Endothelial cell of umbilical vein (primary cell): ENCODE data around the gene PIK3R4.

Source experiments
- EZH2 ChIP-seq: IDR thresholded peaks from 2 replicates; pipeline ENCODE4 v1.6.1; 2012; ENCODE audit warnings: borderline replicate concordance, low read depth, mild to moderate bottlenecking, moderate library complexity, low read length, inconsistent platforms; ENCODE audit not compliant: severe bottlenecking
- MYC ChIP-seq: IDR thresholded peaks from one replicate; pipeline ENCODE4 v1.6.1; 2011; ENCODE audit warnings: mild to moderate bottlenecking, low read depth, low read length
- POLR2A ChIP-seq: IDR thresholded peaks from 2 replicates; pipeline ENCODE4 v1.6.1; 2012; ENCODE audit warnings: low read depth, mild to moderate bottlenecking, control low read depth, low read length
- TF ChIP-seq, protein P1 (sequence below), 2 donors: IDR thresholded peaks; 1 replicate in 1 of 2; 2 replicates in 1 of 2; pipeline ENCODE4 v1.5.1; 2011; ENCODE audit warnings: low read length in 2 of 2, mild to moderate bottlenecking in 2 of 2, moderate library complexity in 2 of 2, control low read depth in 1 of 2, inconsistent platforms in 1 of 2, low read depth in 1 of 2; ENCODE audit not compliant: insufficient read depth in 1 of 2; ENCODE audit errors: extremely low read depth in 1 of 2

DNA sequence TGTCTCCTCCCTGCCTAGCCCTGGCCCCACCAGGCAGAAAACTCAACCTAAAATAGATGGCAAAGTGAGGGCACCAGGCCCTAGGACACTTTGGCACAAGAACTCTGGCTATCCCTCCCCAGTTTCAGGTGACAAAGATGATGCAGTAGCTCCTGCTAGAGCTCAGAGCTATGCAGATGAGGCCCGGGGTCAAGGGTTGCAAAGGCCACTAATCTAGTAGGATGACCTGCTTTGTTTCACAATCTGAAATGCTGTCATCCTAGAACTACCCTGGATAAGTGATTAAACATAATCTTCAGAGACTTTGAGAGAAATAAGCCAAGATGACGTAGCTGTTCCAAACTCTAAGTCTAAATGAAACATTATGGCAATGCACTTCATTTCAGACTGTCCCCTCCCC, 24.0 kb upstream of the PIK3R4 start:
- TF ChIP-seq EZH2 (no peak), MYC (no peak), POLR2A (no peak)
- TF ChIP-seq, protein P1, sequence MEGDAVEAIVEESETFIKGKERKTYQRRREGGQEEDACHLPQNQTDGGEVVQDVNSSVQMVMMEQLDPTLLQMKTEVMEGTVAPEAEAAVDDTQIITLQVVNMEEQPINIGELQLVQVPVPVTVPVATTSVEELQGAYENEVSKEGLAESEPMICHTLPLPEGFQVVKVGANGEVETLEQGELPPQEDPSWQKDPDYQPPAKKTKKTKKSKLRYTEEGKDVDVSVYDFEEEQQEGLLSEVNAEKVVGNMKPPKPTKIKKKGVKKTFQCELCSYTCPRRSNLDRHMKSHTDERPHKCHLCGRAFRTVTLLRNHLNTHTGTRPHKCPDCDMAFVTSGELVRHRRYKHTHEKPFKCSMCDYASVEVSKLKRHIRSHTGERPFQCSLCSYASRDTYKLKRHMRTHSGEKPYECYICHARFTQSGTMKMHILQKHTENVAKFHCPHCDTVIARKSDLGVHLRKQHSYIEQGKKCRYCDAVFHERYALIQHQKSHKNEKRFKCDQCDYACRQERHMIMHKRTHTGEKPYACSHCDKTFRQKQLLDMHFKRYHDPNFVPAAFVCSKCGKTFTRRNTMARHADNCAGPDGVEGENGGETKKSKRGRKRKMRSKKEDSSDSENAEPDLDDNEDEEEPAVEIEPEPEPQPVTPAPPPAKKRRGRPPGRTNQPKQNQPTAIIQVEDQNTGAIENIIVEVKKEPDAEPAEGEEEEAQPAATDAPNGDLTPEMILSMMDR (IDR thresholded peaks at IDR 0.05; ENCODE audit: extremely low read depth in 1 of 2, insufficient read depth in 1 of 2, low read depth in 1 of 2, low read length in 2 of 2): no peak
